Measurements from ENCODE around the gene TPSG1. TPM values are rescaled to one million over a fixed set of nuclear protein-coding genes. Genes with fewer than 3 reads are reported as not detected.
"Not testable (repeated sequence)": the region's sequence is repeated elsewhere in the genome, so short reads cannot be mapped to it uniquely, and the experiment has no call there.

The TPSG1 gene
- not detected in 2 replicates for total RNA-seq

DNA sequence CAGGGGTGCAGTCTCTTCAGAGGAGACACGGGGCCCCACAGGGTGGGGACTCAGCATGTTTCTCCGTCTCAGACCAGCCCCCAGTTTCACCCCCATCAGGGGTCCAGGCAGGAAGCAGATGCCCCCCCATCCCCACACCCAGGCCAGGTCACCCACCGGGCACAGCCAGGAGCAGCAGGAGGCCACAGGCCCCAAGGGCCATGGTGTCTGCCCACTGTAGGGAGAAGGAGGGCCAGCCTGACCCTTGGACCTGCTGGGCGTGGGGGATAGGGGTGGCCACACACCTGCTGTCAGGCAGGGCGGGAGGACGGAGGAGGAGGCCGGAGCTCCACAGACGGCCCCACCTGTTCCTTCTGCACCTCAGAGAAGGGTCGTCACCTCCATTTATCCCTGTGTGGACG, at the start of gene TPSG1:
TSS of gene TPSG1 (minus strand) at position 218 of the 401 bp plus-strand sequence. CDS start at position 202, 16 bp downstream.
- no peak for DNase-seq (ENCODE audit: low read depth in 2 of 2)

DNA sequence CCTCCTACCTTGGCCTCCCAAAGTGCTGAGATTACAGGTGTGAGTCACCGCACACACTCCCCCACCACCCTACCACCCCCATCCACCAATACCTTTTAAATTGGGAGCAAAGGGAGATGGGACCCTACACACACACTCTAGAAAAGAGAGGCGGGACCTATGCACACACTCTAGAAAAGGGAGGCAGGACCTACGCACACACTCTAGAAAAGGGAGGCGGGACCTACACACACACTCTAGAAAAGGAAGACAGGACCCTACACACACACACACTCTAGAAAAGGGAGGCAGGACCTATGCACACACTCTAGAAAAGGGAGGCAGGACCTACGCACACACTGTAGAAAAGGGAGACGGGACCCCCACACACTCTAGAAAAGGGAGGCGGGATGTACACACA, 49.7 kb upstream of the TPSG1 start:
- DNase-seq (ENCODE audit: low read depth in 2 of 2): no peak

DNA sequence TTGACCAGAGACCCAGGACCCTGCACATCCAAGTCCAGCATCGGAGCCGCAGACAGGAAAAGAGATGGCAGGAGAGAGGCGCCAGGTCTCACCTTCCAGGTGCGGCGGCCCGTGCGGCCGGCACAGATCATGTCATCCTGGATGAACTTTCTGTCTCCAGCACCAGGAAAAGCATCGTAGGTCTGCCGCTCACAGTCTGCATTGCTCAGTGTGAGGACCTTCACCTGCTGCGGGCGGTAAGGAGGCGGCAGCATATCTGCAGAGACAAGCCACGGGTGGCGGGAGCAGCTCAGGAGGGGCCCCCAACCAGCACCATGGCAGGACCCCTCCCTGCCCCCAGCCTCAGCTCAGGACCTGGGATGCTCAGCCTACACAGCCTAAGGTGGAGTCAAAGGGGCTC, 48.7 kb upstream of the TPSG1 start:
- DNase-seq (ENCODE audit: low read depth in 2 of 2): no peak

DNA sequence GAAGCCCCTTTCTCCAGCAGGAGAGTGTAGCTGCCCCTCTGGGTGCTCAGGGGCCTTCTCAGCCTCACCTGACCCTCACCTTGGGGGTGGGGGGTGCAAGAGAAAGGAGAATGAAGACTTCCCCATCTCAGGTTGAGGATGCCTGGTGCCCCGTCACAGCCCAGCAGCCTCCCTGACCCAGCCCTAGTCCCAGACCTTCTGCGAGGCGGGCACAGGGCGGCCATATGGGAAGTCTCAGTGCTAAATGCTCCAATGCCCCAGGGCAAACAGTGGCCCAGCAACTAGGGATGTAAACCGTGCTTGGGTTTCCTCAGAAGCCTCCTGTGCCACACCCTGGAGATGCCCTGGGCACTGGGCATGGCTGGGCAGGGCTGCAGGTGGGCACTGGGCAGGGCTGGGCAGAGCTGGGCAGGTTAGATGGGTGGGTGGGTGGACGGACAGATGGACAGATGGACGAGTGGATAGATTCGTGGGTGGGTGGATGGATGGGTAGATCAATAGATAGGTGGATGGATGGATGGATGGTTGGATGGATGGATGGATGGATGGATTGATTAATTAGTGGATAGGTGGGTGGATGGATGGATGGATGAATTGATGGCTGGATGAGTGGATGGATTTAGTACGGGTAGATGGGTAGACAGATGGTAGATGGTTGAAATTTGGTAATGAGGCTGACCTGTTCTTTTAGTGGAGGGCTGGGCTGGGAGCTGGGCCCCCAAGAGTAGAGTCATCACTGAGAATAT, 47.6 kb upstream of the TPSG1 start:
- DNase-seq (ENCODE audit: low read depth in 2 of 2): no peak

DNA sequence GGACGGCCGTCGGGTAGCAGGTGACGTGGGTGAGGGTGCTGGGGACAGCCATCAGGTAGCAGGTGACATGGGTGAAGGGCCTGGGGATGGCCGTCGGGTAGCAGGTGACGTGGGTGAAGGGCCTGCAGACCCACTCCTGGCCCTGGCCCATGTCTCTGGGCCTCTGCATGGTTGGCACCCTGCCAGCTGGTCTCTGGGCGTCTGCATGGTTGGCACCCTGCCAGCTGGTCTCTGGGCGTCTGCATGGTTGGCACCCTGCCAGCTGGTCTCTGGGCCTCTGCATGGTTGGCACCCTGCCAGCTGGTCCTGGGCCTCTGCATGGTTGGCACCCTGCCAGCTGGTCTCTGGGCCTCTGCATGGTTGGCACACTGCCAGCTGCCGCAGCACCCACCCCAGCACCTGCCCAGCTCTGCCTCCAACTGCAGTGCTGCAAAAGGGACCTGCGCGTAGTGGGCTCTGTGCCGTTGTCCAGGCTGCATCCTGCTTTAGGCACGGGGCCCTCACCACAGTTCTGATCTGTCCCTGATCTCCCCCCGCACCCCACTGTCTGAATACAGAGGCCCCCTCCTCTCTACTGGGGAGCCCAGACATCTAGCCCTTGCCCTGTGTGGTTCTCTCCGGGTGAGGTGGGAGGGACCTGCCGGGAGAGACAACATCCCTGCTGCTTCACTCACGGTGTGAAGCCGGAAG, 46.8 kb upstream of the TPSG1 start:
- peak; percentile 22 to 54 for DNase-seq (ENCODE audit: low read depth in 2 of 2)

DNA sequence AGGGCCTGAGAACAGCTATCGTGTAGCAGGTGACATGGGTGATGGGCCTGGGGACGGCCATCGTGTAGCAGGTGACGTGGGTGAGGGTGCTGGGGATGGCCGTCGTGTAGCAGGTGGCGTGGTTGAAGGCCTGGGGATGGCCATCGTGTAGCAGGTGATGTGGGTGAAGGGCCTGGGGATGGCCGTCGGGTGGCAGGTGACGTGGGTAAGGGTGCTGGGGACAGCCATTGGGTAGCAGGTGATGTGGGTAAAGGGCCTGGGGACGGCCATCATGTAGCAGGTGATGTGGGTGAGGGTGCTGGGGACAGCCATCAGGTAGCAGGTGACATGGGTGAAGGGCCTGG, 46.3 kb upstream of the TPSG1 start:
- no peak for DNase-seq (ENCODE audit: low read depth in 2 of 2)

DNA sequence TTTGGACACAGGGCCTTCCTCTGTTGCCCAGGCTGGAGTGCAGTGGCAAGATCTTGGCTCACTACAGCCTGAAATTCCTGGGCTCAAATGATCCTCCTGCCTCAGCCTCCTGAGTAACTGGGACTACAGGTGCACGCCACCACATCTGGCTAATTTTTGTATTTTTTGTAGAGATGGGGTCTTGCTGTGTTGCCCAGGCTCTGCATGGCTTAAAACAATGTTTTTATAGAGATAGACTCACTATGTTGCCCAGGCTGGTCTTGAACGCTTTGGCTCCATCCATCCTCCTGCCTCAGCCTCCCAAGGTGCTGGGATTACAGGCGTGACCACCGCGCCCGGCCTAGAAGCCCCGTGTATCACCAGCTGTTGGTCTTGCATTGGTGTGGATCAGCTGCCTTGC, 44.4 kb upstream of the TPSG1 start:
- not testable (repeated sequence) for DNase-seq (ENCODE audit: low read depth in 2 of 2)

DNA sequence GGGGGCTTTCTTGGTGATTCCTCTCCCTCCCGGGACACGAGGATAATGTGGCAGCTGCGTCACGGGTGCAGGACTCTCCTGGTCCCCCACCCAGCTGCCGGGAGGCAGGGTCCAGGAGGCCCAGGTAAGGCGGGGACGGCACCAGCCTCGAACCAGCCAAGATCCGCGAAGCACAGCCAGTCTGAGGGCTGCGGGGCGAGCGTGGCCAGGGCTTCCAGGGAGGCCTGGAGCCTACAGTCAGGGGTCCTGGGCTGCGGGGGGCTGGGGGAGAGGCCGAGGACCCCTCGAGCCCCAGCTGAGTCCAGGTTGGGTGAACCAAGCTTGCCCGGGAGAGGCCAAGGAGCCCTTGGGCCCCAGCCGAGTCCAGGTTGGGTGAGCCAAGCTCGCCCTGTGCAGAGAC, 40.8 kb upstream of the TPSG1 start:
- DNase-seq (ENCODE audit: low read depth in 2 of 2): no peak

DNA sequence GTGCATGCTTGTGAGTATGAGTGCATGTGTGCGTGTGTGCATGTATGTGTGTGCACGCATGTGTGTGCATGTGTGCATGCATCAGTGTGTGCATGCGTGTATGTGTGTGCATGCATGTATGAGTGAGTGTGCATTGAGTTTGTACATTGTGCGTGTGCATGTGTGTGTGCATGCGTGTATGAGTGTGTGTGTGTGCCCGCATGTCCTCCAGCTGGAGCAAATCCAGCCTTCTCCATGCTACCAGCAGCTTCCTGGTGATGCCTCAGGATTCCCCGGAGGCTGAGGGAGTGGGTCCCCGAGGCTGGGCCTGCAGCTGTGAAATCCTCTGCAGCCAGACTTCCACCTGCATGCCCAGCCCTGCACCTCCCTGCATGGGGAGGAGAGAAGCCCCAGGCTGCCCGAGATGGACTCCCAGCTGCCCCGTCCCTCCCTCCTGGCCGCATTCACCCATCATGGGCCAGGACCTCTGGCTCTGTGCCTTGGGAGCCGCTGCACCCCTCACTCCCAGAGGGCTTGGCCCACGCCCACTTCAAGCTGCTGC, 40.1 kb upstream of the TPSG1 start:
- DNase-seq (ENCODE audit: low read depth in 2 of 2): no peak

DNA sequence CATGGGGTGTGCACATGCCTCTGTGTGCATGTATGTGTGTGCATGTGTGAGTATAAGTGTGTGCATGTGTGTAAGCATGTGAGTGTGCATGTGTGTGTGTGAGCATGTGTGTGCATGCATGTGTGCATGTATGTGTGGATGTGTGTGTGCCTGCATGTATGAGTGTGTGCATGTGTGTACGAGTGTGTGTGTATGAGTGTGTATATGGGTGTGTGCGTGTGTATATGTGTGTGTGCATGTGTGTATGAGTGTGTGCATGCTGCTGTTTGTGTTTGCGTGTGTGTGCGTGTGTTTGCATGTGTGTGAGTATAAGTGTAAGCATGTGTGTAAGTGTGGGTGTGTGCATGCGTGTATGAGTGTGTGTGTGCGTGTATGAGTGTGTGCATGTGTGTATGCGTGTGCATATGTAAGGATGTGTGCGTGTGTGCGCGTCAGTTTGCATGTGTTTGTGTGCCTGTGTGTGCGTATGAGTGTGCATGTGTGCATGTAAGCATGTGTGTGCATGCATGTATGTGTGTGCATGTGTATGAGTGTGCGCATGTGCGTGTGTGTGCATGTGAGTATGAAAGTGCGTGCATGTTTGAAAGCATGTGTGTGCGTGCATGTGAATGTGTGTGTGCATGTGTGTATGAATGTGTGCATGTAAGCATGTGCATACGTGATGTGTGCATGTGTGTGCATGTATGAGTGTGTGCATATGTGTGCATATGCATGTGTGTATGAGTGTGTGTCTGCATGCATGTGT, 39.4 kb upstream of the TPSG1 start:
- DNase-seq (ENCODE audit: low read depth in 2 of 2): no peak

DNA sequence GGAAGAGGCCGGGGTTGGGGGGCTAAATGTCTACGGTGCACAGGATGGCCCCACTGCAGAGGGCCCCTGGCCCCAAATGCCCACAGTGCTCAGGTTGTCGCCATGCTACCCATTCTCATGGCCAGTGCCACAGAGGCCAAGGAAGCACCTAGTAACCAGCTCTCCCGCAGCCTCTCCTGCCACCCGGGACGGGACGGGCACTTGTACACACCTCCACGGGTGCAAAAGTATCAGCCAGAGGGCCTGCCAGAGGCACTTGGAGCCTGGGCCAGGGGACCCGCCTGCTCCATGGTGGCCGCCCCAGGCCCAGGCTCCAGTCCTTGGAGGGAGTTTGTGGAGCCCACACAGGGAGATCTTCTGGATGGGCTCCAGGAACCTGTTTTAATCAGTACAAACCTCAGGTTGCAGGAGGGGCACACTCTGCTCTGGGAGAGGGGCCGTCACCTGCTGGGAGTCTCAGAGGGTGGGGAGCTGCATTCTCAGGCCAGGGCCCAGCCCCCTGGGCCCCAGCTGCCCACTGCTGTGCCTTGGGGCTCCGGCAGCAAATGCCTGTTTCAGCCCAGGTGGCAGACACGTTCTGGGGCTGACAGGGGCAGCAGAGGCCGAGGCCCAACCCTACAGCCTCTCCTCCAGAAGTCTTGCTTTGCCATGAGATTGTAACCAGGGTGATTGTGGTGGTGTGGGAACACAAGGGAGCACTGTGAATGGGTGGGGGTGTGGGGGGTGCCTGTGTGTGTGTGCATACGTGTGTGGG, 38.7 kb upstream of the TPSG1 start:
- no peak for DNase-seq (ENCODE audit: low read depth in 2 of 2)

DNA sequence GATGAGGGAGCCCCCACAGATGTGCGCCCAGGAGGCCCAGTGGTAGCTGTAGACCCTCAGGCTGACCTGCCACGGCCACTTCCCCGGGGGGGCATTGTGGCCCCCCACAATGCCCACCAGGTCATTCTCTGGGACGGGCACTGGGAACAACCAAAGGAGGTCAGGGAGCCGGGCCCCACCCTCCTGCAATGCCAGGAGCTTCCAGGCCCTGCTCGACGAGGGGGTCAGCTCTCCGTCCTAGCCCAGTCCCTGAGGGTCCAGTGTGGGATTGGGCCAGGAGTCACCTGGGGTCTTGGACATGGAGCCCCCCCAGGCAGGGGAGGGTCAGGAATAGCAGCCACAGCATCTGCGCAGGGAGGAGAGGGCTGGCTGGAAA, 37.8 kb upstream of the TPSG1 start:
- no peak for DNase-seq (ENCODE audit: low read depth in 2 of 2)

DNA sequence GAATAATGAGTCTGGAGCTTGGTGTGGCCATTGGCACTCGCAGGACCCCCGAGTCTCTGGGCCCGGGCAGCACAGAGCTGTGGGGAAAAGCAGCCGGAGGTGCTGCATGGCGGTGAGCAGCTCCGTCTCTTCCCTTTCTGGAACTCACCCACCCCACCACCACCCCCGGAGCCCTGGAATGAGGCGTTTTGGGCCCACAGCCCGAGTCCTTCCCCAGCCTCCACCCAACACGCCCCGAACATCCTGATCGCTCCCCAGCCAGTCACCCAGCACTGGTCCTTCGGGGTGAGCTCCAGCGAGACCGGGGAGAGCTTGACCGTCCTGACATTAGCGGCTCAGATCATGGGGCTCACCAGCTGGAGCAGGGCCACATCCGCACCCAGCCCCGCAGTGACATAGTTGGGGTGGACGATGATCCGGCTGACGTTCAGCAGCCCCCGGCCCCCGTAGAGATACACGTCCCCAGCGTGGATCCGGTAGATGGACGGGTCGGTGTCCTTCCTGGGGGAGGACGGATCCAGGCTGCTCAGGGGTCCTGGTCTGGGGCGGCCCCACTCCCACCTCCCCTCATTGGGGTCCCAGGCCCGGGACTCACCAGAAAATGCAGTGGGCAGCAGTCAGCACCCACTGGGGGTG, 37.3 kb upstream of the TPSG1 start:
- no peak for DNase-seq (ENCODE audit: low read depth in 2 of 2)

DNA sequence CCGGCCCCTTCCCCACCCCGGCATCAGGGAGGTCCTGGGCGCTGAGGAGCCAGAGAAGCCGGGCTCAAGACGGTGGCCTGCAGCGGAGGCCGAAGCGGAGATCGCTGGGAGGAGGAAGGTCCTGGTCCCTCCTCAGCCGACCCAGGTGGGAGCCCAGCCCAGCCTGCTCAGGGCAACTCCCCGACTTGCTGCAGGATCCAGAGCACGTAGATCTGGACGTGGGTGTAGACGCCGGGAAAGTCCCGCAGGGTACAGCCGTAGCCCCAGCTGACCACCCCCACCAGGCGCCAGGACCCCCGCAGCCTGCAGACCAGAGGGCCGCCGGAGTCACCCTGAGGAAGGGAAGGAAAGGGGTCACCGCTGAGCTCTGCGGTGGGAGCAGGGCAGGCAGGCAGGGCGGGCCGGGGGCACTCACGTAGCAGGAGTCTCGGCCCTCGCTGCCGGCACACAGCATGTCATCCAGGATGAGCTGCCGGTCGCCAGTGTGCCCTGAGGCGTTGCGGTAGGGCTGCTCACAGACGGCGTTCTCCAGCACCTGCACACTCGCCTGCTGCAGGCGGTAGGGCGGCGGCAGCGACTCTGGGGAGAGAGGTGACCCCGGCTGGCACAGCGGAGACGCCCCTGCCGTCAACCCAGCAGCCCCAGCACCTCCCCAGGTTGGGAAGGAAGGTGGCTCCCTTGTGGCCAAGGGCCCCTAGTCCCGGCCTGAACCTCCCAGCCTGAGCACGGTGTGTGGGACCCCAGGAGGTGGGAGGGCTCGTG, 36.2 kb upstream of the TPSG1 start:
- DNase-seq (ENCODE audit: low read depth in 2 of 2): no peak

DNA sequence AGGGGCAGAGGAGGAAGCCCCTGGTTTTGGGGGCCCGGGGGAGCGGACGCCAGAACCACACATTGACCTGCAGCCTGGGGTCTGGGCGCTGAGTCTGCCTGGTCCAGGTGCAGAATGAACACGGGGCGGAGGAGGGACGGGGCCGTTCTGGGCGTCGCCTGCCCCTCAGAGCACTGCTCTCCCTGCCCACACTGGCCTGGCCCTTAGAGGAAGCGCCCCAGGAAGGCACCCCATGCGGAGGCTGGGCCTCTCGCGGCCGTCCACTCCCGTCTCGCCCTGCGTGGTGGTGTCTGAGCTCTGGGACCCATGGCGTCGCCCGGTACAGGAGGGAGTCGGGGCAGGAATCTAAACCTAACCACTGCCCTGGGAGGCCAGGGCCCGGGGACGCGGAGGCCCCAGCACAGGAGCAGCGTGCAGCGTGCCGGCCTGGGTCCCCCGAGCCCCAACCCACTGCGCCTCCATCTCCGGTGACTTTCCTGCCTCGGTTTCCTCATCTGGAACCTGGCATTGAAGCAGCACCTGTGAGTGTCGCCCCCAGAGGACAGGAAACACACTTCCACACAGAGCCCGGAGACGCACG, 35.1 kb upstream of the TPSG1 start:
- no peak for DNase-seq (ENCODE audit: low read depth in 2 of 2)

DNA sequence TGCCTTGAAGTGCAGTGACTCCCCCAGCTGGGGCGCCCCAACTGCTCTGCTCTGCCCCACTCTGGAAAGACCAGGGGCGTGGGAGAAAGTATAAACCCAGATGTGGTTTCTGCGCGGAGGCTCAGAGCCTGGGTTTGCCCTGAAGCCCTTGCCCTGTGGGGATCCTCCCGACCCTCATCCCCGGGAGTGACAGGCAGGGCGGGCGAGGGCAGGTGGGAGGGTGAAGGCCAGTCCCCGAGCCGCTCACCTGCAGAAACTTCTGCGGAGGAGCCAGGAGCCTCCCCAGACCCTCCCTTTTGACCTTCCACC, 34.6 kb upstream of the TPSG1 start:
- DNase-seq (ENCODE audit: low read depth in 2 of 2): no peak

DNA sequence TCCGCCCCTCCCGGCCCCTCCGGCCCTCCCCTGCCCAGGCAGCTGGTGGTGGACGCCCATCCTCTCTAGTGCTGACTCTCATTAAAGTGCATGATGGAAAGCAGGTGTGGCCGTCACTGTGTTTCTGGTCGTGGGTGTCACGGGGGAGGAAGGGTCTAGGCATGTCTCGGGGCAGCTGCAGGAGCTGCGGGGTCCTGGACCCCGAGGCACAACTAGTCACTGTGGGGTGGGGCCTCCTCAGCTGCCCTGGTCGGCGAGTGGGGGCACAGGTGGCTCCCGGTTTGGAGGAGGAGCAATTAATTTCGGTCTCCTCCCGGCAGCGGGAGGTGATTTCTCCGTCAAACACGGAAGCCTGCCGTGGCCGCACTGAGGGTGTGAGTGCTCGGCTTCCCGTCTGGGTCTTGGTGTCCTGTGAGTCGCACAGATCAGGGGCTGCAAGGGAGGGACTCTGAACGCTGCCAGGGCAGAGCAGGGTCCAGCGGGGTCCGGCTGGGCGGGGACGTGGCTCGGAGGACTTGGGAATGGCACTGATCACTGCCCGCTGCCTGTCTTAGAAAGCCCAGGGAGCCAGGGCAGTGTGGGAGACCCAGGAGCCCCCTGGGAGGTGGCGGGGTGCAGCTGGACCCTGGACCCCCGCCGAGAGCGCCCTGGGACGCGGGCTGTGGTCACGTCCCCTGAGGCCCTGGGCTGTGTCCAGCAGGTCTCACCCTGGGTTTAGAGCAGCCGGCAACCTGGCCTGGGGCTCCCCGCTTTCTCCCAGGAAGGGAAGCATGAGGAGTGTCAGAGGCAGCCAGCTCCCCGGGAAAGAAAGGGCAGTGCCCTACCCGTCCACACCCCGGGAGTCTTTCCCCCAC, 34.1 kb upstream of the TPSG1 start:
- no peak for DNase-seq (ENCODE audit: low read depth in 2 of 2)

DNA sequence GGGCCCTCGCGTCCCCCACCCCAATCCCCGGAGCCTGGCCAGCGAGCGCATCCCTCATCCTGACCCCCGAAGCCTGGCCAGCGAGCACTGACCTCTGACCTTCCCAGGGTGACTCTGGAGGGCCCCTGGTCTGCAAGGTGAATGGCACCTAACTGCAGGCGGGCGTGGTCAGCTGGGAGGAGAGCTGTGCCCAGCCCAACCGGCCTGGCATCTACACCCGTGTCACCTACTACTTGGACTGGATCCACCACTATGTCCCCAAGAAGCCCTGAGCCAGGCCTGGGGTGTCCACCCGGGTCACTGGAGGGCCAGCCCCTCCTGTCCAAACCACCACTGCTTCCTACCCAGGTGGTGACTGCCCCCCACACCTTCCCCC, 33.1 kb upstream of the TPSG1 start:
- no peak for DNase-seq (ENCODE audit: low read depth in 2 of 2)

DNA sequence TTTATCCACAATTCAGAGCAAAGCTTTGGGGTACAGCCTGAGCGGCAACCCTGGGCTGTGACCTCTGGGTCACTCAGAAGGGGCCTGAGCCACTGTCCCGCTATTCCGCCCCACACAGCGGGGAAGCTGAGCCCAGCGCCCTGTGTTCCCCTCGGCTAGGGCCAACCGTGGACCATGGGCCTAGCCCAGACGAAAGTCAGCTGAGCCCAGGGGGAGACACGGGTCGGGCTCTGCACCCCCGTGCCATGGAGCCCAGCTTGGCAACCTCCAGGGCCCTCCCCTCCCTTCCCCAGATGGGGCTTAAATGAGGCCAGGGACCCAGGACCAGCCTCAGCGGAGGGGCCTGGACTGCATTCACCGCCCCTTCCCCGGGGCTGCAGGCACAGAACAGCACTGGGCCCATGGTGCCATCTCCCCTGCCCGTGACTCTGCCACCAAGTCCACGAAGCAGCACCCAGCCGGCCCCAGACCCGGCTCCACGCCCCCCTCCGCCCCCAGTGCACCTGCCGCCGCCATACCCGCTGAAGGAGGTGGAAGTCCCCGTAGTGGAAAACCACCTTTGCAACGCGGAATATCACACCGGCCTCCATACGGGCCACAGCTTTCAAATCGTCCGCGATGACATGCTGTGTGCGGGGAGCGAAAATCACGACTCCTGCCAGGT, 32.6 kb upstream of the TPSG1 start:
- no peak for DNase-seq (ENCODE audit: low read depth in 2 of 2)
